Measurements from ENCODE around the gene PCCA.

Gene PCCA

DNA sequence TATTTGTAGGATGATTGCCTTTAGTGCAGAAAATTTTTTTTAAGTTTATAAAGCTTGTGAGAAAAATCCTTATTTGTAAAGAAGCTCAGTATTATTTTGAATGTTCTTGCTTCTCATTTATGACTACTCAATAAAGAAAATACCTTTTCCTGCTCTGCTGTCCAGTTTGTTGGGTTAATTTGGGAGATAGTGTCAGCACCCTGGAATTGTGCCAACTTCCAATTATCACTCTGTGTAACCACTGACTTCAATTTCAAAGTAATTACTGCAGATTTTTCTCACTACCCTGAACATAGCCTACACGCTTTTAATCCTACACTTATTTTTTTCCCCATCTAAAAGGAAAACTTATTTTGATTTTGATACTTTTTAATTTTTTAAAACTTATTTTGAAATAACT lies 406.6 kb downstream of the PCCA start:
- Histone ChIP-seq H3K27me3 (replicated peaks; ENCODE audit: control insufficient read depth, insufficient read depth, low read length) (no peaks in the 10 kb centered on the region), H3K4me3 (ENCODE audit: low read length) (no peak overlapping the region), H3K9ac (ENCODE audit: low read length) (no peak overlapping the region), H3K36me3 (ENCODE audit: control insufficient read depth, insufficient read depth, low read length, severe bottlenecking) (no peaks in the 10 kb centered on the region), H3K9me3 (ENCODE audit: control insufficient read depth, low read length) (no peaks in the 10 kb centered on the region), H3K4me1 (ENCODE audit: control insufficient read depth, insufficient read depth, low read length) (peaks cover 25% of the 10 kb centered on the region)
- DNase-seq (ENCODE audit: low read depth) = no peak

DNA sequence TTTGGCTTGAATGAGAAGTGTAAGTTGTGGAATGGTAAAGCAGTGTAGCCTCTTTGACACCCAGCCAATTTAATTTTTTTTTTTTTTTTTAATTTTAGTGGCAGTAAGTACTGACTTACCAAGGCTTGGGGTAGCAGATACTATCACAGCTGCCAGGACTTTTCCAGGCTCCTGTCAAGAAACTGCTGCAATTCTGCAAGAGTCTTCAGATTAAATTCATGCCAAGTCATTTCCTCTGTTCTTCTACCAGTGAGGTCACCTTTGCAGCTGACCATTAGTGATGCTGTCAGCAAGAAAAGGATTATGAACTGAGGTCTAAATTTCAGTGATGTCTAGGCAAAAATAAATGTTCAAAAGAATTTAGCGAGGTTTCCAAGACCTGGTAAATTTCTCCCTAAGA lies 408.5 kb downstream of the PCCA start:
- Histone ChIP-seq H3K27me3 (replicated peaks; ENCODE audit: control insufficient read depth, insufficient read depth, low read length) (no peaks in the 10 kb centered on the region), H3K36me3 (ENCODE audit: control insufficient read depth, insufficient read depth, low read length, severe bottlenecking) (no peaks in the 10 kb centered on the region), H3K9ac (ENCODE audit: low read length) (no peak overlapping the region), H3K9me3 (ENCODE audit: control insufficient read depth, low read length) (no peaks in the 10 kb centered on the region), H3K4me3 (ENCODE audit: low read length) (no peak overlapping the region), H3K4me1 (ENCODE audit: control insufficient read depth, insufficient read depth, low read length) (peaks cover 9% of the 10 kb centered on the region)
- DNase-seq (ENCODE audit: low read depth) = peak; percentile 17

DNA sequence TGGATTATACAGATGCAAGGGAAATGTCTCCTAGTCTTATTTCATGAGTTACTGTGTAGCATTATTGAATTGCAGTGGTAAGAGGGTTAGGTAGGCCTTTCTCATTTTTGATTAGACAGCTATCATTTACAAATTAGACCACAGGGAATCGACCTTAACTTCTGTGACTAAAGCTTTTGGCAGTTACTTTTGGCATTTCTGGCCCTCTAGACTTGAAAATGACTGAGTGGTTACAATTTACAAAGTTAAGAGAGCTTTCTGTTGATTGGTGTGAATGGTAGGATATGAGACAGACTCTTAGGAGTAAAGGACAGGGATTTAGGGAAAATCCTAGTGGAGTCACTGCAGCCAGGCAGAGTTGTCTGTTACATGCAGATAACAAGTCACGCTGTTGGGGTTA lies 413.6 kb downstream of the PCCA start:
- Histone ChIP-seq H3K9ac (ENCODE audit: low read length) (no peak overlapping the region), H3K36me3 (ENCODE audit: control insufficient read depth, insufficient read depth, low read length, severe bottlenecking) (no peaks in the 10 kb centered on the region), H3K4me1 (ENCODE audit: control insufficient read depth, insufficient read depth, low read length) (no peaks in the 10 kb centered on the region), H3K27me3 (replicated peaks; ENCODE audit: control insufficient read depth, insufficient read depth, low read length) (no peaks in the 10 kb centered on the region), H3K4me3 (ENCODE audit: low read length) (no peak overlapping the region), H3K9me3 (ENCODE audit: control insufficient read depth, low read length) (no peaks in the 10 kb centered on the region)
- no peak for DNase-seq (ENCODE audit: low read depth)

DNA sequence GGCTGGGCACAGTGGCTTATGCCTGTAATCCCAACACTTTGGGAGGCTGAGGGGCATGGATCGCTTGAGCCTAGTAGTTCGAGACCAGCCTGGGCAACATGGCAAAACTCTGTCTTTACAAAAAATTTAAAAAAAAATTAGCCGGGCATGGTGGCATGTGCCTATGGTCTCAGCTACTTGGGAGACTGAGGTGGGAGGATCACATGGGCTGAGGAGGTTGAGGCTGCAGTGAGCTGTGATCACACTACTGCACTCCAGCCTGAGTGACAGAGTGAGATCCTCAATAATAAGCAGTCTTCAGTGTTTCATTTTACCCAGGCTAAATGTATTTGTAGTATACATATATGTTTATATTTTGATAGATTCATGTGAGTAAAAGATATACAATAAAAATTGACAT lies 414.7 kb downstream of the PCCA start:
- no peak overlapping the region for H3K4me3 ChIP-seq (ENCODE audit: low read length)
- H3K9me3 ChIP-seq (ENCODE audit: control insufficient read depth, low read length) = no peaks in the 10 kb centered on the region
- no peaks in the 10 kb centered on the region for H3K27me3 ChIP-seq (replicated peaks; ENCODE audit: control insufficient read depth, insufficient read depth, low read length)
- no peak overlapping the region for H3K9ac ChIP-seq (ENCODE audit: low read length)
- no peaks in the 10 kb centered on the region for H3K4me1 ChIP-seq (ENCODE audit: control insufficient read depth, insufficient read depth, low read length)
- no peak for DNase-seq (ENCODE audit: low read depth)
- no peaks in the 10 kb centered on the region for H3K36me3 ChIP-seq (ENCODE audit: control insufficient read depth, insufficient read depth, low read length, severe bottlenecking)

DNA sequence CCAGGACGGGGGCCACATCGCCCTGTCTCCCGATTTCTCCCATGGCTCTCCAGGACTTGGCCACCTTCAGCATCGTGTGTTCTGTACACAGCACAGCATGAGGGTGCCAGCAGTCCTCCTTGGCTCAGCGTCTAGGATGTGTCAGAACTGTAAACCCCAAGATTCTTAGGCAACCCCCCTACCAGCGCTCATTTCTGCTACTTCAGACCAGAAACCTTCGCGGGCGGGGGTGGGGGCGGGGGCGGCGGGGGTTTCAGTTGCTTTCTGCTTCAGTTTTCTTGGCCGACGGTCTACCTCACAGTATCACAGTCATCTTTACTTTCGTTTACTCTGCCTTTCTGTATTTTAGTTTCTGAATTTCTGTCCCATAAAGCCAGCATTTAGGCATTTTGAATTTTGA lies 417.3 kb downstream of the PCCA start:
- Histone ChIP-seq H3K27me3 (replicated peaks; ENCODE audit: control insufficient read depth, insufficient read depth, low read length) (no peaks in the 10 kb centered on the region), H3K4me3 (ENCODE audit: low read length) (no peak overlapping the region), H3K9me3 (ENCODE audit: control insufficient read depth, low read length) (no peaks in the 10 kb centered on the region), H3K9ac (ENCODE audit: low read length) (no peak overlapping the region), H3K4me1 (ENCODE audit: control insufficient read depth, insufficient read depth, low read length) (no peaks in the 10 kb centered on the region), H3K36me3 (ENCODE audit: control insufficient read depth, insufficient read depth, low read length, severe bottlenecking) (no peaks in the 10 kb centered on the region)
- no peak for DNase-seq (ENCODE audit: low read depth)

DNA sequence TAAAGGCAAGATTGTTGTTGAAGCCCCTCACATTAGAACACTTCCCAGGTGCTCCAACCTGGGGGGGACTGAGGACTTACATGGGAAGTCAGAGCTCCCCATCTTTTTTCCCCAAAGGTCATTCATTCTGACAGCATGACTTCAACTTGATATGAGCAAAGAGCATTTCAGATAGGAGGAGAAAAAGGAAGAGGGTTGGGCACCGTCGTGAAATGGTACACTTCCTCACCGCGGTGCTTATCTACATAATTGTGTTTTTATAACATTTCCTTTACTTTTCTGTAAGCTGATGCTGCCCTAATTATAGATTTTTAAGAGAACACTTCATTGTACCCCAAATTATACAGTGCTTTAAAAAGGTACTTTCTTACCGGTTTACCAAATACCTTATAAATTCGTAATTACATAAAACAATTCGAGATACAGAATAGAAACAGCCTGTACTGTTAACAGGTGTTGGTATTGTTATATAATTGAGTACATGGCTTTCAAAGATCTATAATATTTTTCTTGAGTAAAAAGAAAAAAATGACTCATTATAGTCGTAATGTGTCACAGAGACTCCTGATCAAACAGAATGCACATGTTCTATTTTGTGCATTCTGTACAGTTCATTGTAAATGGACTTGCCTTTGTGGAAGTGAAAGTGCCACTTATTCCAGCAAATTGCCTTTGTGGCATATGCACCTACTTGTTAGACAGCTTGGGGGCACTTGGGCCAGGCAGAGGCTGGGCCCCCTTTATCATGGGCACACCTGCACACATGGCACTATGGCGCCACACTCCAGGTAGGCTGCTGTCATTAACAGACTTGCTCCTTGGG lies 417.9 kb downstream of the PCCA start:
- Histone ChIP-seq H3K4me3 (ENCODE audit: low read length) (no peak overlapping the region), H3K27me3 (replicated peaks; ENCODE audit: control insufficient read depth, insufficient read depth, low read length) (no peaks in the 10 kb centered on the region), H3K9me3 (ENCODE audit: control insufficient read depth, low read length) (no peaks in the 10 kb centered on the region), H3K4me1 (ENCODE audit: control insufficient read depth, insufficient read depth, low read length) (no peaks in the 10 kb centered on the region), H3K36me3 (ENCODE audit: control insufficient read depth, insufficient read depth, low read length, severe bottlenecking) (no peaks in the 10 kb centered on the region), H3K9ac (ENCODE audit: low read length) (no peak overlapping the region)
- DNase-seq (ENCODE audit: low read depth) = no peak

DNA sequence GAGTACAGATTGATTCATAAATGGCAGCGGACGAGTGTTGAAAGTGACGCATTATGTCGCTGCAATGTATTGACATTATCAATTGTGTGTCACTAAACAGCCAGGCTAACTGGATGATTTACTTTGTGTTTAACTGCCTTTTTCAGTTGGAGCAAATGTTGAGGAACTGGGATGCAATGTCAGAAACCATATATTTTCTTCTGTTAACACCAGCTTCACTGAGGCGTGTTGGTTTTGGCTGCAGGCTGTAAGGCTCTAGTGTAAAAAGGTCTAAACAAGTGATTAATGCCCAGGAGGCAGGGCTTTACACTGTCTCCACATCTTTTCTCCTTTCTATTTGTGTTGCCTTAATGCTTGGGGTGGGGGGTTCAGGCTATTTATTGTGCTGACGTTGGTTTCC lies 419.6 kb downstream of the PCCA start:
- H3K4me3 ChIP-seq (ENCODE audit: low read length) = no peak overlapping the region
- no peaks in the 10 kb centered on the region for H3K9me3 ChIP-seq (ENCODE audit: control insufficient read depth, low read length)
- DNase-seq (ENCODE audit: low read depth) = no peak
- H3K4me1 ChIP-seq (ENCODE audit: control insufficient read depth, insufficient read depth, low read length) = peaks cover 1% of the 10 kb centered on the region
- no peak overlapping the region for H3K9ac ChIP-seq (ENCODE audit: low read length)
- no peaks in the 10 kb centered on the region for H3K36me3 ChIP-seq (ENCODE audit: control insufficient read depth, insufficient read depth, low read length, severe bottlenecking)
- H3K27me3 ChIP-seq (replicated peaks; ENCODE audit: control insufficient read depth, insufficient read depth, low read length) = no peaks in the 10 kb centered on the region

DNA sequence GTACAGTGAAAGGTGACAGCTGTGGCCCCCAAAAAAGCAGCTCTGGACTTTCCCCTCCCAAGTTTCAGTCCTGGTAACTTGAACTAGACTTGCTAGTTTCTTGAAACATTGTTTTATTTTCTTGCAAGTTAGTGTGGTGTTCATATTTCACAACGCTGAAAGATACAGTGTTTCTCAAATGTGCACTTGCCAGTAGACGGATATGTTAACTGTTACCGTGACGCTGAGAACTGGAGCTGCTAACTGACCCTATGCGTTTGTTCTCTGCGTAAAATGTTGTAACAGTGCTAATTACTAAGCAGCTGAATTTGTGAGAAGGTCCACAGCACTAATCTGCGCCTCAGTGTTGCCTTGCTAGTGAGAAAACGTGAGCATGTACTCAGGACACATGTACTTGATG lies 420.1 kb downstream of the PCCA start:
- Histone ChIP-seq H3K36me3 (ENCODE audit: control insufficient read depth, insufficient read depth, low read length, severe bottlenecking) (no peaks in the 10 kb centered on the region), H3K4me3 (ENCODE audit: low read length) (no peak overlapping the region), H3K27me3 (replicated peaks; ENCODE audit: control insufficient read depth, insufficient read depth, low read length) (no peaks in the 10 kb centered on the region), H3K9ac (ENCODE audit: low read length) (no peak overlapping the region), H3K4me1 (ENCODE audit: control insufficient read depth, insufficient read depth, low read length) (peaks cover 7% of the 10 kb centered on the region), H3K9me3 (ENCODE audit: control insufficient read depth, low read length) (no peaks in the 10 kb centered on the region)
- DNase-seq (ENCODE audit: low read depth) = no peak

DNA sequence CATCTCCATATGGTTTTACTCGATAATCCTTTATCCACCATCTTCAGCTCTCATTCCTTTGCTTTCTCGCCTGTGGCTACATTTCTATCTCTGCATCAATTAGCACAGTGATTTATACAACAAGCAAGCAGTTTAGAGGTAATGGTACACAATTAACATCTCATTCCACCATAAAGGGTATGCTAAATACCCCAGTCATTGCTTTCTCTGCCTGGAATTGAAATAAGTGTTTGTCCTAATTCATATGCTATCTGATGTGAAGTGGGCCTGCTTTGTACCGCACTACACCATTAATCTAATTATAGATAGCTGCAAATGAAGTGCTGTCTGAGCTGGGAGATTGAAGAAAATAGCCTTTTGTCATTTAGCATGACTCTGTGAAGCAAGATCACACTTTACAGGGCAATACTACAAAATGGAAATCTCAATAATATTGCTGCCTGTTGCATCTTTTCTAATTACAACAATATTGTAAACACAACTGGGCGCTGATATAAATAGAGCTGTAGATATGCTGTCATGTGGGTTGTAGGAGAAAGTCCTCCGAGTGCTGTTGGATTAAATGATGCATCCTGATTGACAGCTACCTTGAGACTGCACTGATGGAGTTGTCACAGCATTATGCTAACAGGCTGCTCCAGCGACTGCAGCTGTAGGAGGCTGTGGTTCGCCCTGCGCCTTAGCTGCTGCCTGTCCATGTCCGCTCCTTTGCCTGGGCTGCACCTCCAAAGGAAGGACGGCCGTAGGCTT lies 421.5 kb downstream of the PCCA start:
- Histone ChIP-seq H3K4me1 (ENCODE audit: control insufficient read depth, insufficient read depth, low read length) (peaks cover 14% of the 10 kb centered on the region), H3K4me3 (ENCODE audit: low read length) (no peak overlapping the region), H3K9me3 (ENCODE audit: control insufficient read depth, low read length) (no peaks in the 10 kb centered on the region), H3K27me3 (replicated peaks; ENCODE audit: control insufficient read depth, insufficient read depth, low read length) (no peaks in the 10 kb centered on the region), H3K9ac (ENCODE audit: low read length) (no peak overlapping the region), H3K36me3 (ENCODE audit: control insufficient read depth, insufficient read depth, low read length, severe bottlenecking) (no peaks in the 10 kb centered on the region)
- no peak for DNase-seq (ENCODE audit: low read depth)

DNA sequence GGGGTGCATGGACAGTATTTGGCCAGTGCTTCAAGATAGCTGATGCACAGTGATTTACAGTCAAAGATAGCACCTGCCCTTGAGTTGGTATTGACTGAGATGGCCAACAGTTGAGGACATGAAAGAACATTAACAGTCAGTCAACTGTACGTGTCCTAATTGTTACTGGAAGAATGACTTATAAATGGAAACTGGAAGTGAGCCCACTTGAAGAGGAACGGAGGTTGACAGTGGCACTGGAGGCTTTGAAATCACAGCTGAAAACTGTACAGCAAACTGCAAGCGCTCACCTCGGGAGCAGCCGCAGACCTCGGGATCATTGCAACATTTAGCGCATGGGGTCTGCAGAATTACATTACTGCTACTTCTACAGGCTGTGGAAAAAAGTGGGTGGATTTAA lies 422.6 kb downstream of the PCCA start:
- H3K4me1 ChIP-seq (ENCODE audit: control insufficient read depth, insufficient read depth, low read length) = peaks cover 14% of the 10 kb centered on the region
- peaks cover 6% of the 10 kb centered on the region for H3K36me3 ChIP-seq (ENCODE audit: control insufficient read depth, insufficient read depth, low read length, severe bottlenecking)
- no peaks in the 10 kb centered on the region for H3K9me3 ChIP-seq (ENCODE audit: control insufficient read depth, low read length)
- H3K4me3 ChIP-seq (ENCODE audit: low read length) = no peak overlapping the region
- no peak for DNase-seq (ENCODE audit: low read depth)
- no peak overlapping the region for H3K9ac ChIP-seq (ENCODE audit: low read length)
- no peaks in the 10 kb centered on the region for H3K27me3 ChIP-seq (replicated peaks; ENCODE audit: control insufficient read depth, insufficient read depth, low read length)

DNA sequence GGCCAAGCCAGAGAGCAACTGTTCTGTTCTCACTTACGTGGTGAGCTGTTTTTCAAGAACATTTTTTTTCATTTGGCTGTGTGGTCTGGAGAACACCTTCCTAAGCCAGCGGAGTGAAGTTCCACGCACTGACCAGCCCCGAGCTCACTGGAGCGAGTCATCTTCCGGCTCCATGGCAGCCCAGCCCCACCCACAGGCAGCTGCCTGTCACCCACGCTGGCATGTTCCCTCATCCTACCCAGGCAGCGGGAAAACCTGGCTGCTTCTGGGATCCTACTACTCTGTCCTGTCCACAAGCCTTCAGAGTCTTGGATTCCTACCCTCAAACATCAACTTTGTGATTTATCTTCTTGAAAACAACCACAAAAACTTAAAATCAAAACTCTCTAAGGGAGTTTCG lies 423.5 kb downstream of the PCCA start:
- Histone ChIP-seq H3K4me3 (ENCODE audit: low read length) (no peak overlapping the region), H3K36me3 (ENCODE audit: control insufficient read depth, insufficient read depth, low read length, severe bottlenecking) (peaks cover 6% of the 10 kb centered on the region), H3K9ac (ENCODE audit: low read length) (no peak overlapping the region), H3K9me3 (ENCODE audit: control insufficient read depth, low read length) (no peaks in the 10 kb centered on the region), H3K27me3 (replicated peaks; ENCODE audit: control insufficient read depth, insufficient read depth, low read length) (no peaks in the 10 kb centered on the region), H3K4me1 (ENCODE audit: control insufficient read depth, insufficient read depth, low read length) (peaks cover 14% of the 10 kb centered on the region)
- DNase-seq (ENCODE audit: low read depth) = no peak
